GM12878 (cell line): ENCODE results near the gene CEP131.
A peak's percentile ranks its signal among the peaks of the same experiment; 100 is the strongest.

Experiments used
- CTCF ChIP-seq, 3 experiments: IDR thresholded peaks in 2 of 3; conservative IDR thresholded peaks in 1 of 3; 2 replicates each; pipeline ENCODE4 v1.5.1; 2011; ENCODE audit warnings: low read depth in 3 of 3, low read length in 3 of 3, mild to moderate bottlenecking in 3 of 3, control low read depth in 2 of 3, moderate library complexity in 2 of 3, inconsistent platforms in 1 of 3, mixed read lengths in 1 of 3; ENCODE audit not compliant: control insufficient read depth in 2 of 3, insufficient read depth in 1 of 3; ENCODE audit errors: extremely low read depth in 1 of 3
- EGR1 ChIP-seq, 2 experiments: IDR thresholded peaks; 1 replicate in 1 of 2; 2 replicates in 1 of 2; pipeline ENCODE4 v1.6.1; 2011 to 2012; ENCODE audit warnings: low read depth in 2 of 2, low read length in 2 of 2, borderline replicate concordance in 1 of 2, mild to moderate bottlenecking in 1 of 2, moderate library complexity in 1 of 2
- HDAC2 ChIP-seq: fragments of 200-600 bp; sonication (generic); IDR thresholded peaks from 2 replicates; pipeline ENCODE4 v1.6.1; 2017
- KAT2A ChIP-seq: conservative IDR thresholded peaks from 2 replicates; pipeline ENCODE4 v1.6.1; 2011; ENCODE audit warnings: low read depth, low read length; ENCODE audit not compliant: control insufficient read depth
- MAX ChIP-seq: IDR thresholded peaks from 2 replicates; pipeline ENCODE4 v1.6.1; 2012; ENCODE audit warnings: low read depth, low read length, improper control_type of control experiment
- POLR2A ChIP-seq: IDR thresholded peaks from 2 replicates; pipeline ENCODE4 v1.6.1; 2011; ENCODE audit warnings: low read depth, mild to moderate bottlenecking, low read length
- POLR2AphosphoS2 ChIP-seq: IDR thresholded peaks from 2 replicates; pipeline ENCODE4 v1.6.1; 2011; ENCODE audit warnings: low read depth, mild to moderate bottlenecking, low read length, improper control_type of control experiment, moderate library complexity
- POLR2AphosphoS5 ChIP-seq: IDR thresholded peaks from 2 replicates; pipeline ENCODE4 v1.6.1; 2011; ENCODE audit warnings: mild to moderate bottlenecking, low read length, inconsistent platforms
- RAD51 ChIP-seq: fragments of 450-650 bp; IDR thresholded peaks from 2 replicates; pipeline ENCODE4 v1.6.1; 2016; ENCODE audit warnings: moderate library complexity, mild to moderate bottlenecking, inconsistent platforms
- RCOR1 ChIP-seq: conservative IDR thresholded peaks from 2 replicates; pipeline ENCODE4 v1.6.1; 2012; ENCODE audit warnings: low read depth, low read length, improper control_type of control experiment
- SUZ12 ChIP-seq: fragments of 200-600 bp; sonication (generic); IDR thresholded peaks from one replicate; pipeline ENCODE4 v1.6.1; 2018; ENCODE audit warnings: antibody characterized with exemption, mild to moderate bottlenecking; ENCODE audit not compliant: unreplicated experiment
- YY1 ChIP-seq: IDR thresholded peaks from 2 replicates; pipeline ENCODE4 v1.6.1; 2011; ENCODE audit warnings: low read depth, mild to moderate bottlenecking, low read length

- no peak for TF ChIP-seq MAX
- TF ChIP-seq CTCF (IDR thresholded peaks at IDR 0.05 in 2 of 3, conservative IDR thresholded peaks at IDR 0.05 in 1 of 3; ENCODE audit: control insufficient read depth in 2 of 3, extremely low read depth in 1 of 3, insufficient read depth in 1 of 3, low read depth in 3 of 3, low read length in 3 of 3): no peak
- TF ChIP-seq YY1: no peak
- no peak for TF ChIP-seq RAD51
- no peak for TF ChIP-seq RCOR1
- TF ChIP-seq SUZ12: no peak
- TF ChIP-seq POLR2A: no peak
- peak in 1 of 2 experiments; percentile 55; a peak in 1 of 3 replicates for TF ChIP-seq EGR1 (IDR thresholded peaks at IDR 0.05; ENCODE audit: borderline replicate concordance in 1 of 2, low read depth in 2 of 2, low read length in 2 of 2)
- no peak for TF ChIP-seq KAT2A
- TF ChIP-seq HDAC2: no peak
- TF ChIP-seq POLR2AphosphoS2: no peak
- no peak for TF ChIP-seq POLR2AphosphoS5
Observed at GRCh38 chr17:81210868-81211267, 11.9 kb downstream of the CEP131 start.
